CD4-positive, alpha-beta T cell (primary cell): Measurements from ENCODE around the gene NCR3LG1. TPM values are rescaled to one million over a fixed set of nuclear protein-coding genes. Genes with fewer than 3 reads are reported as not detected.

ENCODE experiments used
- ATAC-seq: fragments of 200-7000 bp; cut with Tn5 transposase; one replicate; pipeline ENCODE4 v1.10.0; 2022; ENCODE audit warnings: mild to moderate bottlenecking; ENCODE audit not compliant: poor library complexity
- CTCF ChIA-PET: fragments of 350-600 bp; sonication (Branson Sonifier 250); formaldehyde crosslinking; loops from one replicate; lab custom pipeline; 2021; ENCODE audit warnings: antibody characterized with exemption, inconsistent platforms; lab: Charles Lee
- POLR2A ChIA-PET: fragments of 350-600 bp; sonication (Branson Sonifier 250); formaldehyde crosslinking; loops from one replicate; lab custom pipeline; 2021; ENCODE audit warnings: antibody characterized with exemption, inconsistent platforms; lab: Charles Lee
- DNase-seq, 14 experiments: peaks; one replicate each; pipeline ENCODE4 v3.0.0-alpha.2; 2013 to 2020; ENCODE audit warnings: mixed read lengths in 2 of 14
- H3K27ac ChIP-seq, 2 donors: one replicate each; pipeline versions ENCODE4 v1.5.1 to v1.7.0; 2013; ENCODE audit warnings: low read length in 2 of 2, low read depth in 1 of 2, mild to moderate bottlenecking in 1 of 2
- H3K27me3 ChIP-seq, 2 experiments: 1 replicate in 1 of 2; 2 replicates in 1 of 2; pipeline versions ENCODE4 v1.6.1 to v1.7.0; 2013; ENCODE audit warnings: low read length in 2 of 2, control low read depth in 1 of 2, mild to moderate bottlenecking in 1 of 2, moderate library complexity in 1 of 2; ENCODE audit not compliant: insufficient read depth in 2 of 2, control insufficient read depth in 1 of 2
- H3K36me3 ChIP-seq: one replicate; pipeline ENCODE4 v1.6.1; 2013; ENCODE audit warnings: low read length, control low read depth; ENCODE audit not compliant: insufficient read depth
- H3K4me1 ChIP-seq: one replicate; pipeline ENCODE4 v1.6.1; 2013; ENCODE audit warnings: low read length, control low read depth; ENCODE audit not compliant: insufficient read depth
- H3K4me3 ChIP-seq: one replicate; pipeline ENCODE4 v1.5.1; 2013; ENCODE audit warnings: mild to moderate bottlenecking, low read length, moderate library complexity
- H3K9me3 ChIP-seq, 2 experiments: 1 replicate in 1 of 2; 2 replicates in 1 of 2; pipeline versions ENCODE4 v1.6.1 to v1.7.0; 2013; ENCODE audit warnings: low read length in 2 of 2, mild to moderate bottlenecking in 2 of 2, control low read depth in 1 of 2, moderate library complexity in 1 of 2; ENCODE audit not compliant: control insufficient read depth in 1 of 2, insufficient read depth in 1 of 2
- H3K27ac Mint-ChIP-seq: one replicate; pipeline ENCODE4 v1.8.0; 2020; ENCODE audit warnings: mixed read lengths
- H3K27me3 Mint-ChIP-seq: one replicate; pipeline ENCODE4 v1.8.0; 2021; ENCODE audit warnings: mixed read lengths
- H3K36me3 Mint-ChIP-seq: one replicate; pipeline ENCODE4 v1.8.0; 2021; ENCODE audit warnings: low read depth, mixed read lengths
- H3K4me1 Mint-ChIP-seq: one replicate; pipeline ENCODE4 v1.8.0; 2021; ENCODE audit warnings: low read depth, mixed read lengths
- H3K4me3 Mint-ChIP-seq: one replicate; pipeline ENCODE4 v1.8.0; 2020; ENCODE audit warnings: mild to moderate bottlenecking, mixed read lengths
- H3K9me3 Mint-ChIP-seq: one replicate; pipeline ENCODE4 v1.8.0; 2020; ENCODE audit warnings: mixed read lengths
- intact Hi-C, 2 experiments: fragments of 100-400 bp; cut with DNase I in 1 of 2; cut with micrococcal nuclease in 1 of 2; formaldehyde crosslinking; loops; one replicate each; pipeline versions ENCODE4 v1.15.1 to v1.9.0; 2023 to 2025; cut with DNase I, micrococcal nuclease
- polyA plus RNA-seq, 2 donors: library from polyadenylated mRNA; unstranded; fragments of 120-200 nt; gene quantifications; one replicate each; pipeline ENCODE4 v1.2.1, GENCODE V29; 2013
- total RNA-seq, 174 experiments: library from RNA in 2 of 174; stranded (reverse) in 2 of 174; gene quantifications; one replicate each; pipeline ENCODE4 v1.2.3 and lab custom pipeline; 2021 to 2026
- TF ChIP-seq, protein P1 (sequence below): fragments of 200-600 bp; IDR thresholded peaks from one replicate; pipeline ENCODE4 v1.8.0; 2022; ENCODE audit warnings: antibody characterized with exemption, mild to moderate bottlenecking

NCR3LG1 gene, protein sequence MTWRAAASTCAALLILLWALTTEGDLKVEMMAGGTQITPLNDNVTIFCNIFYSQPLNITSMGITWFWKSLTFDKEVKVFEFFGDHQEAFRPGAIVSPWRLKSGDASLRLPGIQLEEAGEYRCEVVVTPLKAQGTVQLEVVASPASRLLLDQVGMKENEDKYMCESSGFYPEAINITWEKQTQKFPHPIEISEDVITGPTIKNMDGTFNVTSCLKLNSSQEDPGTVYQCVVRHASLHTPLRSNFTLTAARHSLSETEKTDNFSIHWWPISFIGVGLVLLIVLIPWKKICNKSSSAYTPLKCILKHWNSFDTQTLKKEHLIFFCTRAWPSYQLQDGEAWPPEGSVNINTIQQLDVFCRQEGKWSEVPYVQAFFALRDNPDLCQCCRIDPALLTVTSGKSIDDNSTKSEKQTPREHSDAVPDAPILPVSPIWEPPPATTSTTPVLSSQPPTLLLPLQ
- 1 to 10 TPM; 2.2 to 2.4 TPM for total RNA-seq
- 1.5 TPM for polyA plus RNA-seq (2013, experiment 1 of 2)
- polyA plus RNA-seq (2013, experiment 2 of 2) = 1.9 TPM
- total RNA-seq (lab: John Stamatoyannopoulos, UW) = 2.0 to 62.9 (median 9.1) reads per million in 172 experiments

DNA sequence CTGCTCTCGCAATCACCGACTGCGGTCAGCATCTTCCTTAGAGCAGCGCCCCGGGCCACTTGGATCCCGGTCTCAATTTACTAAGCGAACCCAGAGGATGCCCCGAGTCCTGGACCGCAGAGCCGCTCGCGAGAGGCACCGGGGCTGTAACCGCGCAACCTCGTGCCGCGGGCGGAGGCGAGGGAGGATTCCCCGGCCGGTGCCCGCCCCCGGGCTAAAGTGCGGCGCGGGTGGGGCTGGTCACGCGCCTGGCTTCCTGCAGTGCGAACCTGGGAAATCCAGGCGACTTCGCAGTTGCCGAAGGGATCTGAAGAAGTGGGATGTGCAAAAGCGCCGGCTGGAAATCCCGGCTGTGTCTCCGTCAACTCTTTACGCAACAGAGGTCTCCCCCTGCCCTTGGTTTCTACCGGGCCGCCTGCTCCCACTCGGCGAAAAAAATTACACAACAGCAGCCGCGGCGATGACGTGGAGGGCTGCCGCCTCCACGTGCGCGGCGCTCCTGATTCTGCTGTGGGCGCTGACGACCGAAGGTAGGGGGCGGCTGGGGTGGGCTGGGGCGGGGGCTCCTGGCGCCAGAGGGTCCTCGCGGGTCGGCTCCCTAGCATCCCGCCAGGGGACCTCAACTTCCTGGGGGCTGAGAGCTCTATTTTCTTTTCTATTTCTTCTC lies at the start of gene NCR3LG1:
Gene NCR3LG1 (plus strand): TSS at position 291 of the 667 bp plus-strand sequence. CDS start 170 bp downstream, at position 461.
- Mint-ChIP-seq H3K36me3 (peaks cover 13% of the 10 kb centered on the region), H3K27me3 (no peaks in the 10 kb centered on the region), H3K27ac (peak within 1 kb of the TSS; percentile 72), H3K9me3 (no peaks in the 10 kb centered on the region), H3K4me1 (peaks cover 35% of the 10 kb centered on the region), H3K4me3 (peak within 1 kb of the TSS; percentile 93)
- Histone ChIP-seq H3K4me1 (peaks cover 21% of the 10 kb centered on the region), H3K9me3 (no peaks in the 10 kb centered on the region), H3K27me3 (no peaks in the 10 kb centered on the region), H3K36me3 (no peaks in the 10 kb centered on the region), H3K27ac (no peak within 1 kb of the TSS), H3K4me3 (peak within 1 kb of the TSS; percentile 62)
- DNase-seq = peak; percentile 28 to 91 (median 52)
- POLR2A ChIA-PET = interaction anchor here (1.3 kb wide), 1 partner anchor 17 kb away, joined by 3 read pairs; no protein-coding TSS in a partner anchor
- intact Hi-C loops = loop anchor here (2.0 to 10.0 kb wide), 6 partner anchors 73 to 277 kb away; partner anchors contain the start of genes NUCB2 (in 1 of the 2), PIK3C2A (in 1 of the 2) and RPS13 (in 1 of the 2)
- TF ChIP-seq, protein P1, sequence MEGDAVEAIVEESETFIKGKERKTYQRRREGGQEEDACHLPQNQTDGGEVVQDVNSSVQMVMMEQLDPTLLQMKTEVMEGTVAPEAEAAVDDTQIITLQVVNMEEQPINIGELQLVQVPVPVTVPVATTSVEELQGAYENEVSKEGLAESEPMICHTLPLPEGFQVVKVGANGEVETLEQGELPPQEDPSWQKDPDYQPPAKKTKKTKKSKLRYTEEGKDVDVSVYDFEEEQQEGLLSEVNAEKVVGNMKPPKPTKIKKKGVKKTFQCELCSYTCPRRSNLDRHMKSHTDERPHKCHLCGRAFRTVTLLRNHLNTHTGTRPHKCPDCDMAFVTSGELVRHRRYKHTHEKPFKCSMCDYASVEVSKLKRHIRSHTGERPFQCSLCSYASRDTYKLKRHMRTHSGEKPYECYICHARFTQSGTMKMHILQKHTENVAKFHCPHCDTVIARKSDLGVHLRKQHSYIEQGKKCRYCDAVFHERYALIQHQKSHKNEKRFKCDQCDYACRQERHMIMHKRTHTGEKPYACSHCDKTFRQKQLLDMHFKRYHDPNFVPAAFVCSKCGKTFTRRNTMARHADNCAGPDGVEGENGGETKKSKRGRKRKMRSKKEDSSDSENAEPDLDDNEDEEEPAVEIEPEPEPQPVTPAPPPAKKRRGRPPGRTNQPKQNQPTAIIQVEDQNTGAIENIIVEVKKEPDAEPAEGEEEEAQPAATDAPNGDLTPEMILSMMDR = peak; percentile 7
- peak; percentile 70 for ATAC-seq
- CTCF ChIA-PET = no interaction called here

DNA sequence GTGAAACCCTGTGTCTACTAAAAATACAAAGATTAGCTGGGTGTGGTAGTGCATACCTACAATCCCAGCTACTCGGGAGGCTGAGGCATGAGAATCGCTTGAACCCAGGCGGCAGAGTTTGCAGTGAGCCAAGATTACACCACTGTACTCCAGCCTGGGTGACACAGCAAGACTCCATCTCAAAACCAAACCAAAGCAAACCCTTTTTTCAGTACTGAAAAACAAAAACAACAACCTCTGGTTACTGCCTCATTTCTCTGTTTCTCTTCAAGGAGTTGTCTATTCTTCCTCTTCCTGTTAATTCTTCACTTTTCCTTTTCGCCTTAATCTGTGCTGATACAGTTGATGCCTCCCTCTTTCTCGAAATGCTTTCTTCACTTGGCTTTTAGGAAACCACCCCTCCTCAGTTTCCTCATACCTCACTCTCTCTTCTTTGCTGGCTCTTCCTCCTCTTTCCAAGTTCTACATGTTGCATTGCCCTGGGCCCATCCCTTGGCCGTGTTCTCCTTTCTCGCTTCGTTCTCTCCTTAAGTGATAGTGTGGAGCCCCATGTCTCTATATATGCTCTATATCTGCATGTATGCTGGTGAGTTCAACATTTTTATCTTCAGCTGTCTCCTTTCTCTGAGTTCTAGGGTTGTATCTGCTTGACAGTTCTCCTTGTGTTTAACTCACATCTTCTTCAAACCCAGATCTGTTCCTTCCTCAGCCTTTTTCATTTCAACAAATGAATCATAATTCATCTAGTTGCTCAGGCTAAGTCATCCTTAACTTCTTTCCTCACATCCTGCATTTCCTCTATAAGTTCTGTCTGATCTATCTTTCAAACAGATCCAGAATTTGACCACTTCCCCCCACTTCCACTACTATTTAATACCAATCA lies 38.0 kb upstream of the NCR3LG1 start:
- intact Hi-C loops = no loop called here
- no peak overlapping the region for H3K27ac ChIP-seq
- peaks cover 51% of the 10 kb centered on the region for H3K36me3 Mint-ChIP-seq
- H3K4me3 Mint-ChIP-seq = no peak overlapping the region
- CTCF ChIA-PET = no interaction called here
- no peak for DNase-seq
- H3K36me3 ChIP-seq = peaks cover 51% of the 10 kb centered on the region
- no peaks in the 10 kb centered on the region for H3K4me1 ChIP-seq
- H3K27me3 ChIP-seq = no peaks in the 10 kb centered on the region
- H3K4me3 ChIP-seq = no peak overlapping the region
- no peaks in the 10 kb centered on the region for H3K9me3 Mint-ChIP-seq
- POLR2A ChIA-PET = no interaction called here
- no peak for ATAC-seq
- no peaks in the 10 kb centered on the region for H3K4me1 Mint-ChIP-seq
- TF ChIP-seq, protein P1 = no peak
- H3K9me3 ChIP-seq = no peaks in the 10 kb centered on the region
- no peak overlapping the region for H3K27ac Mint-ChIP-seq
- no peaks in the 10 kb centered on the region for H3K27me3 Mint-ChIP-seq

DNA sequence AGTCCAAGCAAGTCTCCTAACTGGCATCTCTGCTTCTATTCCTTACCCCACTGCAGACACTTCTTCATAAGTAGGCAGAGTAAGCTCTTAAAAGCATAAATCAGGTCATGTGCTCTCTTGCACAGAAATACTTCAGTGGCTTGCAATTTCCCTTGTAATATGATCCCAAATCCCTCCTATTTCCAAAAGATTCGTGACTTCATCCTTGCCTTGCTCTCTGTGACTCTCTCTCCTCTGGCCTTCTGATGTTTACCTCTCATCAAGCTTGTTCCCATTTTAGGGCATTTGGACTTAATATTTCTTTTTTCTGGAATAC lies 37.4 kb upstream of the NCR3LG1 start:
- Histone ChIP-seq H3K36me3 (peaks cover 53% of the 10 kb centered on the region), H3K27ac (no peak overlapping the region), H3K27me3 (no peaks in the 10 kb centered on the region), H3K4me1 (no peaks in the 10 kb centered on the region), H3K9me3 (no peaks in the 10 kb centered on the region), H3K4me3 (no peak overlapping the region)
- ChIA-PET CTCF (no interaction called here), POLR2A (no interaction called here)
- Mint-ChIP-seq H3K36me3 (peaks cover 54% of the 10 kb centered on the region), H3K27me3 (no peaks in the 10 kb centered on the region), H3K4me3 (no peak overlapping the region), H3K27ac (no peak overlapping the region), H3K4me1 (no peaks in the 10 kb centered on the region), H3K9me3 (no peaks in the 10 kb centered on the region)
- DNase-seq = no peak
- ATAC-seq = no peak
- intact Hi-C loops = no loop called here
- TF ChIP-seq, protein P1 = no peak
